H9 (cell line): ENCODE data around the gene TMEM187. TPM values are rescaled to one million over a fixed set of nuclear protein-coding genes. Genes with fewer than 3 reads are reported as not detected.

ENCODE experiments used
- DNase-seq: peaks from one replicate; pipeline ENCODE4 v3.0.0-alpha.2; 2017
- H2AFZ ChIP-seq: one replicate; pipeline ENCODE4 v1.6.1; 2013; ENCODE audit warnings: mild to moderate bottlenecking, low read length, control low read depth, moderate library complexity
- H2AK5ac ChIP-seq: 2 replicates; pipeline ENCODE4 v1.6.1; 2013; ENCODE audit warnings: low read length, control low read depth, mixed read lengths; ENCODE audit not compliant: insufficient read length
- H2BK120ac ChIP-seq: one replicate; pipeline ENCODE4 v1.6.1; 2013; ENCODE audit warnings: low read depth, mild to moderate bottlenecking, low read length, control low read depth, inconsistent platforms; ENCODE audit not compliant: poor library complexity, severe bottlenecking
- H2BK12ac ChIP-seq: 2 replicates; pipeline ENCODE4 v1.6.1; 2013; ENCODE audit warnings: low read length, control low read depth, mixed read lengths, low read depth; ENCODE audit not compliant: insufficient read length
- H2BK15ac ChIP-seq: 2 replicates; pipeline ENCODE4 v1.6.1; 2013; ENCODE audit warnings: low read depth, low read length, control low read depth
- H2BK20ac ChIP-seq: one replicate; pipeline ENCODE4 v1.6.1; 2013; ENCODE audit warnings: low read depth, mild to moderate bottlenecking, low read length, control low read depth, inconsistent platforms; ENCODE audit not compliant: poor library complexity, severe bottlenecking
- H2BK5ac ChIP-seq: 2 replicates; pipeline ENCODE4 v1.6.1; 2013; ENCODE audit warnings: low read length, control low read depth, mixed read lengths; ENCODE audit not compliant: insufficient read length
- H3K14ac ChIP-seq: 2 replicates; pipeline ENCODE4 v1.6.1; 2013; ENCODE audit warnings: low read length, control low read depth; ENCODE audit not compliant: insufficient read depth
- H3K18ac ChIP-seq: 2 replicates; pipeline ENCODE4 v1.6.1; 2013; ENCODE audit warnings: low read depth, mild to moderate bottlenecking, mixed read lengths, low read length, control low read depth; ENCODE audit not compliant: insufficient read length
- H3K23ac ChIP-seq: 2 replicates; pipeline ENCODE4 v1.6.1; 2013; ENCODE audit warnings: low read length, control low read depth, mixed read lengths, low read depth; ENCODE audit not compliant: insufficient read length
- H3K23me2 ChIP-seq: 2 replicates; pipeline ENCODE4 v1.6.1; 2013; ENCODE audit warnings: low read depth, mild to moderate bottlenecking, mixed read lengths, low read length, control low read depth; ENCODE audit not compliant: insufficient read length, poor library complexity, severe bottlenecking
- H3K27ac ChIP-seq: 2 replicates; pipeline ENCODE4 v1.5.1; 2013; ENCODE audit warnings: low read length, control low read depth, mixed read lengths, low read depth; ENCODE audit not compliant: insufficient read length
- H3K27me3 ChIP-seq: 2 replicates; pipeline ENCODE4 v1.6.1; 2013; ENCODE audit warnings: low read length, control low read depth, inconsistent platforms; ENCODE audit not compliant: insufficient read depth
- H3K4ac ChIP-seq: 2 replicates; pipeline ENCODE4 v1.6.1; 2013; ENCODE audit warnings: low read depth, mild to moderate bottlenecking, control low read depth, inconsistent platforms, low read length, moderate library complexity
- H3K4me1 ChIP-seq: 2 replicates; pipeline ENCODE4 v1.6.1; 2013; ENCODE audit warnings: low read length, control low read depth, inconsistent platforms; ENCODE audit not compliant: insufficient read depth
- H3K4me2 ChIP-seq: 2 replicates; pipeline ENCODE4 v1.6.1; 2013; ENCODE audit warnings: low read length, control low read depth, mixed read lengths; ENCODE audit not compliant: insufficient read length, insufficient read depth
- H3K56ac ChIP-seq: 2 replicates; pipeline ENCODE4 v1.6.1; 2013; ENCODE audit warnings: low read depth, mild to moderate bottlenecking, mixed read lengths, low read length, control low read depth; ENCODE audit not compliant: insufficient read length
- H3K79me1 ChIP-seq: 2 replicates; pipeline ENCODE4 v1.6.1; 2013; ENCODE audit warnings: low read depth, mild to moderate bottlenecking, moderate library complexity, low read length, control low read depth, inconsistent platforms; ENCODE audit not compliant: insufficient read depth, poor library complexity, severe bottlenecking
- H3K79me2 ChIP-seq: 2 replicates; pipeline ENCODE4 v1.6.1; 2013; ENCODE audit warnings: low read length, control low read depth, inconsistent platforms; ENCODE audit not compliant: insufficient read depth
- H3K9ac ChIP-seq: 2 replicates; pipeline ENCODE4 v1.6.1; 2013; ENCODE audit warnings: low read length, control low read depth, mixed read lengths; ENCODE audit not compliant: insufficient read length; ENCODE audit errors: extremely low read depth
- H3K9me3 ChIP-seq: one replicate; pipeline ENCODE4 v1.6.1; 2013; ENCODE audit warnings: low read depth, low read length, inconsistent platforms; ENCODE audit not compliant: control insufficient read depth
- H3T11ph ChIP-seq: one replicate; pipeline ENCODE4 v1.6.1; 2013; ENCODE audit warnings: mild to moderate bottlenecking, low read length, control low read depth, inconsistent platforms
- H4K20me1 ChIP-seq: one replicate; pipeline ENCODE4 v1.6.1; 2013; ENCODE audit not compliant: control insufficient read depth, insufficient read length, insufficient read depth
- H4K5ac ChIP-seq: 2 replicates; pipeline ENCODE4 v1.6.1; 2013; ENCODE audit warnings: low read depth, mild to moderate bottlenecking, mixed read lengths, low read length, control low read depth; ENCODE audit not compliant: insufficient read length
- H4K8ac ChIP-seq: replicated peaks from 2 replicates; pipeline ENCODE4 v1.6.1; 2013; ENCODE audit warnings: low read length, control low read depth, mixed read lengths, low read depth; ENCODE audit not compliant: insufficient read length
- H4K91ac ChIP-seq: 2 replicates; pipeline ENCODE4 v1.6.1; 2013; ENCODE audit warnings: low read depth, mild to moderate bottlenecking, moderate library complexity, mixed read lengths, low read length, control low read depth; ENCODE audit not compliant: insufficient read length
- H3K27ac Mint-ChIP-seq, 3 experiments: 2 replicates in 2 of 3; 3 replicates in 1 of 3; pipeline ENCODE4 v1.8.0; 2020 to 2021; ENCODE audit warnings: mixed read lengths in 3 of 3, mild to moderate bottlenecking in 1 of 3, moderate library complexity in 1 of 3
- H3K27me3 Mint-ChIP-seq: 2 replicates; pipeline ENCODE4 v1.8.0; 2021; ENCODE audit warnings: low read depth, mild to moderate bottlenecking, moderate library complexity, mixed read lengths
- H3K36me3 Mint-ChIP-seq, 3 experiments: 2 replicates in 2 of 3; 3 replicates in 1 of 3; pipeline ENCODE4 v1.8.0; 2020 to 2021; ENCODE audit warnings: low read depth in 3 of 3, mixed read lengths in 3 of 3; ENCODE audit not compliant: insufficient read depth in 1 of 3
- H3K4me1 Mint-ChIP-seq, 2 experiments: 2 replicates each; pipeline ENCODE4 v1.8.0; 2020; ENCODE audit warnings: mixed read lengths in 2 of 2
- H3K4me3 Mint-ChIP-seq, 2 experiments: 2 replicates in 1 of 2; 3 replicates in 1 of 2; pipeline ENCODE4 v1.8.0; 2020 to 2021; ENCODE audit warnings: mild to moderate bottlenecking in 2 of 2, mixed read lengths in 2 of 2, moderate library complexity in 1 of 2
- H3K9me3 Mint-ChIP-seq, 2 experiments: 2 replicates in 1 of 2; 3 replicates in 1 of 2; pipeline ENCODE4 v1.8.0; 2020; ENCODE audit warnings: mild to moderate bottlenecking in 2 of 2, mixed read lengths in 2 of 2, moderate library complexity in 1 of 2
- WGBS: extraction: QIAGEN DNeasy Blood & Tissue Kit; methylation state at CpG from one replicate; pipeline ENCODE4 v1.1.7; 2013; ENCODE audit warnings: missing lambda C conversion rate, low lambda C conversion rate, mixed read lengths; ENCODE audit not compliant: insufficient read length; ENCODE audit errors: extremely low coverage; 5-methylcytosine and 5-hydroxymethylcytosine counted together
- total RNA-seq: library from RNA; stranded (reverse); gene quantifications from 2 replicates; pipeline ENCODE4 v1.2.1, GENCODE V29; 2021
- TF ChIP-seq, protein P1 (sequence below): fragments of 200-600 bp; sonication (generic); conservative IDR thresholded peaks from 3 replicates; pipeline ENCODE4 v1.8.0; 2021; ENCODE audit warnings: antibody characterized with exemption, mild to moderate bottlenecking

TMEM187 gene
- total RNA-seq, 1 experiment from 2014 or later: 2.7 TPM

DNA sequence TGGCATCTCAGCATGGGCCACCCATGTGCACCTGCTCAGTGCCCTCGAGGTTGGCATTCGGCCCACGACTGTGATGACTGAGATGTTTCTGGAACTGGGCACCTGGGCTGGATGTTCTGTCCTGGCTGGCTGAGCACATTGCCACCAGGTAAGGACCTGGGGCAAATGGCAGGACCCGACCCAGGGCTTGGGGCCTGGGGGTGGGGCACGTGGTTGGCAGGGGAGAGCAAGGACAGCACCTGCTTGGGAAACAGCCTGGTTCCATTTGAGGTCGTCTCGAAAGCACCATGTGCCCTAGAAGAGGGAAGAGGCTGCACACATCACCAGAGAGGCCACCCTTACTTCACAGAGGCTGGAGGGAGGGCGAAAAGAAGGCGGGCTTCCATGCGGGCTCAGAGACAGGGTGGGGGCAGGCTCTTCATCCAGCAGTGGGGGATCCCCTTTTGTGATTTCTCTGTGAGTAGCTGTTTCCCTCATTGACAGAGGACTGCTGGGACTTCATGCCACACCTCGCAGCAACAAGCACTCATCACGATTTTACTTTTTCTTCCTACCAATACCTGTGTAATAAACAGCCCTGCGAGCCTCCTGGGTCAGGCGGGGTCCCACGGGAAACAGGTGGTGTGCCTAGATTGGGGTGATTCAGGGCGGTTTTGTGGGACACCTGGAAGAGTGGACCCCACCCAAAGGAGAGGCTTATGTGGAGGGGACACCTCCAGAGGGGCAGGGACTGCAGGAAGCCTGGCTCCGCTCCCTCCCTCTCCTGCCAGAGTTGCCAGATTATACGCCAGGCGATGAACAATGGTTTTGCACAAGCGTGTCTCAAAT lies 12.0 kb downstream of the TMEM187 start:
- H3K4me3 Mint-ChIP-seq: no peak overlapping the region
- H3K4me1 Mint-ChIP-seq: peaks cover 0 to 10% of the 10 kb centered on the region in 2 experiments; a peak in 2 of 4 replicates
- peaks cover 7 to 10% (median 8%) of the 10 kb centered on the region in 3 experiments; a peak in 6 of 7 replicates for H3K36me3 Mint-ChIP-seq
- H3K9me3 Mint-ChIP-seq: peaks cover 51 to 61% of the 10 kb centered on the region in 2 experiments
- no peak overlapping the region for H3K4ac ChIP-seq
- H4K20me1 ChIP-seq: no peaks in the 10 kb centered on the region
- H3T11ph ChIP-seq: no peak overlapping the region
- no peak overlapping the region for H2AFZ ChIP-seq
- no peak overlapping the region for H3K27ac ChIP-seq
- H2BK120ac ChIP-seq: no peak overlapping the region
- H3K56ac ChIP-seq: no peak overlapping the region
- no peak overlapping the region for H2BK5ac ChIP-seq
- H4K91ac ChIP-seq: no peak overlapping the region
- H3K23me2 ChIP-seq: no peaks in the 10 kb centered on the region
- peaks cover 2% of the 10 kb centered on the region for H3K27me3 Mint-ChIP-seq
- H3K27me3 ChIP-seq: no peaks in the 10 kb centered on the region
- H2BK12ac ChIP-seq: no peak overlapping the region
- H4K5ac ChIP-seq: no peak overlapping the region
- H3K14ac ChIP-seq: no peak overlapping the region
- TF ChIP-seq, protein P1, sequence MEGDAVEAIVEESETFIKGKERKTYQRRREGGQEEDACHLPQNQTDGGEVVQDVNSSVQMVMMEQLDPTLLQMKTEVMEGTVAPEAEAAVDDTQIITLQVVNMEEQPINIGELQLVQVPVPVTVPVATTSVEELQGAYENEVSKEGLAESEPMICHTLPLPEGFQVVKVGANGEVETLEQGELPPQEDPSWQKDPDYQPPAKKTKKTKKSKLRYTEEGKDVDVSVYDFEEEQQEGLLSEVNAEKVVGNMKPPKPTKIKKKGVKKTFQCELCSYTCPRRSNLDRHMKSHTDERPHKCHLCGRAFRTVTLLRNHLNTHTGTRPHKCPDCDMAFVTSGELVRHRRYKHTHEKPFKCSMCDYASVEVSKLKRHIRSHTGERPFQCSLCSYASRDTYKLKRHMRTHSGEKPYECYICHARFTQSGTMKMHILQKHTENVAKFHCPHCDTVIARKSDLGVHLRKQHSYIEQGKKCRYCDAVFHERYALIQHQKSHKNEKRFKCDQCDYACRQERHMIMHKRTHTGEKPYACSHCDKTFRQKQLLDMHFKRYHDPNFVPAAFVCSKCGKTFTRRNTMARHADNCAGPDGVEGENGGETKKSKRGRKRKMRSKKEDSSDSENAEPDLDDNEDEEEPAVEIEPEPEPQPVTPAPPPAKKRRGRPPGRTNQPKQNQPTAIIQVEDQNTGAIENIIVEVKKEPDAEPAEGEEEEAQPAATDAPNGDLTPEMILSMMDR: no peak
- no peak overlapping the region for H3K23ac ChIP-seq
- H2BK15ac ChIP-seq: no peak overlapping the region
- H4K8ac ChIP-seq: no peak overlapping the region
- H3K9ac ChIP-seq: no peak overlapping the region
- no peaks in the 10 kb centered on the region for H3K4me1 ChIP-seq
- H2BK20ac ChIP-seq: no peak overlapping the region
- H3K27ac Mint-ChIP-seq: no peak overlapping the region; a peak in 1 of 7 replicates
- H3K79me2 ChIP-seq: no peaks in the 10 kb centered on the region
- no peak overlapping the region for H3K18ac ChIP-seq
- no CpG with 5 or more reads among the region's 20 CpGs for WGBS
- H3K4me2 ChIP-seq: no peak overlapping the region
- H2AK5ac ChIP-seq: no peak overlapping the region
- H3K9me3 ChIP-seq: peaks cover 20% of the 10 kb centered on the region
- no peaks in the 10 kb centered on the region for H3K79me1 ChIP-seq
- DNase-seq: no peak
